Measurements from ENCODE around the gene FAM13C. TPM values are rescaled to one million over a fixed set of nuclear protein-coding genes. Genes with fewer than 3 reads are reported as not detected.
A peak's percentile ranks its signal among the peaks of the same experiment; 100 is the strongest.

Gene FAM13C
- total RNA-seq, 4 donors from 2014 or later, result 6.0 to 125 (median 17.6) TPM

GRCh38 chr10:59373071-59373470 lies 10.7 kb upstream of the FAM13C start:
- in situ Hi-C loops (cut with MboI; ENCODE audit: low sequenced_read_pairs in 4 of 4), result no loop called here
- peaks cover 0 to 11% of the 10 kb centered on the region in 2 donors for H3K4me1 ChIP-seq
- no peak overlapping the region for H3K27ac ChIP-seq
- no peak for ATAC-seq
- intact Hi-C loops (cut with DNase I; ENCODE audit: low total_unique reads), result no loop called here
- H3K9me3 ChIP-seq, result no peaks in the 10 kb centered on the region
- H3K27me3 ChIP-seq, result no peaks in the 10 kb centered on the region
- no peaks in the 10 kb centered on the region for H3K36me3 ChIP-seq
- DNase-seq, result no peak
- TF ChIP-seq POLR2A (IDR thresholded peaks at IDR 0.05) (no peak), CTCF (IDR thresholded peaks at IDR 0.05 in 4 of 5, conservative IDR thresholded peaks at IDR 0.05 in 1 of 5) (no peak)
- H3K4me3 ChIP-seq, result no peak overlapping the region

- intact Hi-C loops (cut with DNase I; ENCODE audit: low total_unique reads) (no loop called here), in situ Hi-C loops (cut with MboI; ENCODE audit: low sequenced_read_pairs in 4 of 4) (no loop called here)
- DNase-seq, result no peak
- no peak for ATAC-seq
- H3K36me3 ChIP-seq, result no peaks in the 10 kb centered on the region
- no peak for TF ChIP-seq POLR2A (IDR thresholded peaks at IDR 0.05)
- no peak for TF ChIP-seq CTCF (IDR thresholded peaks at IDR 0.05 in 4 of 5, conservative IDR thresholded peaks at IDR 0.05 in 1 of 5)
- H3K27me3 ChIP-seq, result no peaks in the 10 kb centered on the region
- peaks cover 0 to 11% of the 10 kb centered on the region in 2 donors for H3K4me1 ChIP-seq
- no peaks in the 10 kb centered on the region for H3K9me3 ChIP-seq
- H3K4me3 ChIP-seq, result no peak overlapping the region
- H3K27ac ChIP-seq, result no peak overlapping the region
Measured at GRCh38 chr10:59372543-59372942, 10.2 kb upstream of the FAM13C start.

GRCh38 chr10:59366290-59366689 lies 3.9 kb upstream of the FAM13C start:
- no peak overlapping the region for H3K4me3 ChIP-seq

GRCh38 chr10:59363446-59363958 lies 1.2 kb upstream of the FAM13C start:
- intact Hi-C loops (cut with DNase I; ENCODE audit: low total_unique reads), result loop anchor here (5.0 kb wide), 3 partner anchors 41 to 121 kb away; no protein-coding TSS in a partner anchor
- in situ Hi-C loops (cut with MboI; ENCODE audit: low sequenced_read_pairs in 4 of 4), result no loop called here
- peak overlapping the region; percentile 89 to 96 (median 92) for H3K27ac ChIP-seq

More at GRCh38 chr10:59366290-59366689, 3.9 kb upstream of the FAM13C start:
- H3K9me3 ChIP-seq, result no peaks in the 10 kb centered on the region
- ATAC-seq, result no peak
- intact Hi-C loops (cut with DNase I; ENCODE audit: low total_unique reads) (no loop called here), in situ Hi-C loops (cut with MboI; ENCODE audit: low sequenced_read_pairs in 4 of 4) (no loop called here)
- peak overlapping the region in 2 of 4 donors; percentile 32 to 47 for H3K27ac ChIP-seq
- no peaks in the 10 kb centered on the region for H3K36me3 ChIP-seq
- peak; percentile 28 to 51 for DNase-seq
- no peaks in the 10 kb centered on the region for H3K27me3 ChIP-seq
- H3K4me1 ChIP-seq, result peaks cover 9 to 15% of the 10 kb centered on the region in 2 donors
- TF ChIP-seq CTCF (IDR thresholded peaks at IDR 0.05 in 4 of 5, conservative IDR thresholded peaks at IDR 0.05 in 1 of 5) (no peak), POLR2A (IDR thresholded peaks at IDR 0.05) (no peak)

More at GRCh38 chr10:59363446-59363958, 1.2 kb upstream of the FAM13C start:
- H3K9me3 ChIP-seq, result no peaks in the 10 kb centered on the region
- H3K36me3 ChIP-seq, result no peaks in the 10 kb centered on the region
- peaks cover 34 to 39% of the 10 kb centered on the region in 2 donors for H3K4me1 ChIP-seq
- H3K4me3 ChIP-seq, result peak overlapping the region; percentile 70 to 74 (median 72)
- no peaks in the 10 kb centered on the region for H3K27me3 ChIP-seq
- TF ChIP-seq POLR2A (IDR thresholded peaks at IDR 0.05), result no peak
- TF ChIP-seq CTCF (IDR thresholded peaks at IDR 0.05 in 4 of 5, conservative IDR thresholded peaks at IDR 0.05 in 1 of 5), result no peak
- ATAC-seq, result no peak
- no peak for DNase-seq
